GM12878 (cell line): ENCODE data around the gene LCP1. TPM values are rescaled to one million over a fixed set of nuclear protein-coding genes. Genes with fewer than 3 reads are reported as not detected.

Experiments used
- BCL11A ChIP-seq: IDR thresholded peaks from 2 replicates; pipeline ENCODE4 v1.6.1; 2011; ENCODE audit warnings: low read depth, low read length
- BRCA1 ChIP-seq: IDR thresholded peaks from 2 replicates; pipeline ENCODE4 v1.6.1; 2011; ENCODE audit warnings: low read depth, low read length, improper control_type of control experiment
- EED ChIP-seq: sonication (generic); IDR thresholded peaks from 2 replicates; pipeline ENCODE4 v1.6.1; 2016; ENCODE audit warnings: antibody characterized with exemption, low read depth
- ESRRA ChIP-seq: IDR thresholded peaks from 2 replicates; pipeline ENCODE4 v1.6.1; 2012; ENCODE audit warnings: mild to moderate bottlenecking, low read length, improper control_type of control experiment
- FOS ChIP-seq: IDR thresholded peaks from 3 replicates; pipeline ENCODE4 v1.6.1; 2011; ENCODE audit warnings: borderline replicate concordance; ENCODE audit not compliant: insufficient read length; ENCODE audit errors: extremely low read depth
- FOXK2 ChIP-seq: fragments of 450-650 bp; IDR thresholded peaks from 2 replicates; pipeline ENCODE4 v1.6.1; 2017; ENCODE audit warnings: mild to moderate bottlenecking, moderate library complexity
- GABPA ChIP-seq: IDR thresholded peaks from 2 replicates; pipeline ENCODE4 v1.6.1; 2014; ENCODE audit warnings: antibody characterized with exemption, low read depth, mild to moderate bottlenecking, inconsistent platforms
- HDGF ChIP-seq: fragments of 450-650 bp; IDR thresholded peaks from 2 replicates; pipeline ENCODE4 v1.6.1; 2016; ENCODE audit warnings: antibody characterized with exemption
- KDM1A ChIP-seq: fragments of 200-600 bp; sonication (generic); IDR thresholded peaks from 2 replicates; pipeline ENCODE4 v1.6.1; 2016; ENCODE audit warnings: borderline replicate concordance
- LARP7 ChIP-seq: fragments of 450-650 bp; IDR thresholded peaks from 2 replicates; pipeline ENCODE4 v1.6.1; 2017; ENCODE audit warnings: mild to moderate bottlenecking
- MTA3 ChIP-seq: IDR thresholded peaks from 2 replicates; pipeline ENCODE4 v1.6.1; 2012; ENCODE audit warnings: low read length, inconsistent platforms, borderline replicate concordance
- NBN ChIP-seq: fragments of 450-650 bp; IDR thresholded peaks from 2 replicates; pipeline ENCODE4 v1.6.1; 2016
- NFYB ChIP-seq: IDR thresholded peaks from 2 replicates; pipeline ENCODE4 v1.6.1; 2011; ENCODE audit warnings: low read depth, mild to moderate bottlenecking, low read length, improper control_type of control experiment, moderate library complexity; ENCODE audit not compliant: insufficient read depth
- NR2C2 ChIP-seq: IDR thresholded peaks from 2 replicates; pipeline ENCODE4 v1.6.1; 2011; ENCODE audit warnings: borderline replicate concordance, low read depth; ENCODE audit not compliant: control insufficient read depth, insufficient read length
- NRF1 ChIP-seq: conservative IDR thresholded peaks from 2 replicates; pipeline ENCODE4 v1.6.1; 2011; ENCODE audit warnings: mild to moderate bottlenecking, low read depth, low read length, improper control_type of control experiment
- PML ChIP-seq: IDR thresholded peaks from 2 replicates; pipeline ENCODE4 v1.6.1; 2012; ENCODE audit warnings: low read length, inconsistent platforms
- POLR2A ChIP-seq: IDR thresholded peaks from 2 replicates; pipeline ENCODE4 v1.6.1; 2011; ENCODE audit warnings: low read depth, mild to moderate bottlenecking, low read length
- POU2F2 ChIP-seq: IDR thresholded peaks from 3 replicates; pipeline ENCODE4 v1.6.1; 2011; ENCODE audit warnings: low read depth, mild to moderate bottlenecking, low read length, borderline replicate concordance
- SMARCA5 ChIP-seq: fragments of 450-650 bp; IDR thresholded peaks from 2 replicates; pipeline ENCODE4 v1.6.1; 2017; ENCODE audit warnings: mild to moderate bottlenecking
- SREBF2 ChIP-seq: IDR thresholded peaks from 2 replicates; pipeline ENCODE4 v1.6.1; 2012; ENCODE audit warnings: mild to moderate bottlenecking, low read length
- TARDBP ChIP-seq: IDR thresholded peaks from 2 replicates; pipeline ENCODE4 v1.6.1; 2016; ENCODE audit warnings: borderline replicate concordance
- ZBED1 ChIP-seq: IDR thresholded peaks from 2 replicates; pipeline ENCODE4 v1.6.1; 2016; ENCODE audit warnings: borderline replicate concordance
- polyA plus RNA-seq, 11 experiments: library from polyadenylated mRNA; depleted of rRNA in 4 of 11; unstranded in 6 of 11; stranded (reverse) in 5 of 11; fragments of >200 nt; fragmentation: Nextera tagmentation in 4 of 11; fragmentation: Illumina TruSeq in 1 of 11; extraction: Ambion mirVana in 4 of 11; extraction: Trizol in 1 of 11; gene quantifications; 1 replicate in 1 of 11; 2 replicates in 10 of 11; pipeline versions ENCODE4 v1.2.1 to v1.2.3, GENCODE V29; 2011 to 2016; ENCODE audit warnings: inconsistent platforms in 2 of 11, missing spikeins in 2 of 11, low read depth in 1 of 11
- total RNA-seq, 4 experiments: library from RNA; depleted of rRNA in 3 of 4; stranded (reverse); fragments of >200 nt in 3 of 4; fragmentation: Illumina TruSeq in 1 of 4; extraction: Trizol in 1 of 4; gene quantifications; 2 replicates each; pipeline versions ENCODE4 v1.2.1 to v1.2.3, GENCODE V29; 2013 to 2021
- TF ChIP-seq, protein P1 (sequence below): fragments of 450-650 bp; IDR thresholded peaks from 2 replicates; pipeline ENCODE4 v1.6.1; 2016; ENCODE audit warnings: mild to moderate bottlenecking
- TF ChIP-seq, protein P2 (sequence below): IDR thresholded peaks from 2 replicates; pipeline ENCODE4 v1.6.1; 2012; ENCODE audit warnings: low read length, inconsistent platforms
- TF ChIP-seq, protein P3 (sequence below): IDR thresholded peaks from 2 replicates; pipeline ENCODE4 v1.6.1; 2012; ENCODE audit warnings: mild to moderate bottlenecking, low read depth, low read length
- TF ChIP-seq, protein P4 (sequence below): fragments of 450-650 bp; IDR thresholded peaks from 2 replicates; pipeline ENCODE4 v1.6.1; 2017; ENCODE audit warnings: borderline replicate concordance

Gene LCP1
- total and polyA plus RNA-seq, 10 of the 15 experiments (the other 5 are each of a cell fraction or from before 2014, with no cell fraction given), result 775 to 2,201 (median 1,556) TPM

DNA sequence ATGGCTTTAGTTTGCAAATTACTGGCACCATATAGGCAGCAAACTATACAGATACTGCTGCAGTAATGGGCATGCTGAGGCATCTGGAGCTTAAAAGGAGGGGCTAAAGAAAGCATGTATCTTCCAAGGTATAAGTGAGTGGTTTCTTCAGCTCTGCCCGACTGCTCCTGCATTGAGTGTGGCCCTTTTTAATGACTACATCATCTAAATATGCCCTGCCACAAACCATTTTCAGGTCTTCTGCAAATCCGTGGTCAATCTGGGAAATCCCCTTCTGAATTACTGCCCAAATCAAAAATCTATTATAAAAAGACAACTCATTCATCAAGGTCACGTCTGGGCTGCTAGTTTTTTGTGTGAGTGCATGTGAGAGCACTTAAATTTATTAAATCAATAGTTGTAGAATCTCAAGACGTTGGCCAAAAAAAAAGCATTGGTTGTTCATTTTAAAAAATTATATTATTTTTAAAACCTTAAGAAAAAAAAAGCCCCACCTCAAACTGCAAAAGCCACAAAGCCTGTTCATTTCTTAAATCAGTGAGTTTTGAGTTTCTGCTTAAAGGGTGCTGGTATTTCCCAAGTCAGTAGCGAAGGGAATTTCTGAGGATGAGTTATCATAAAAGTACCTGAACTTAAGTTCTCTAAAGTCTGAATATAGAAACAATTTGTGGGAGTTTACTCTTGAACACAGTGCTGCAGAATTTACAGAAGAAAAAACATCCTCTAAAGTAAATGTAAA, 16.3 kb downstream of the LCP1 start (continued):
- TF ChIP-seq POU2F2 (peak; percentile 30; the same call in 1 of the 3 replicates), FOXK2 (no peak), NBN (no peak), NFYB (no peak), EED (no peak), KDM1A (no peak), NRF1 (no peak), BCL11A (peak; percentile 87), POLR2A (0 out of 2 replicates have a peak, but pooled peaks have one; percentile 21), HDGF (no peak), GABPA (no peak), SREBF2 (no peak), ESRRA (no peak), BRCA1 (no peak), NR2C2 (no peak), ZBED1 (no peak; the same call in 1 of the 2 replicates), LARP7 (no peak), FOS (no peak), PML (no peak), MTA3 (peak; percentile 61; the same call in 1 of the 2 replicates), SMARCA5 (no peak), TARDBP (no peak)
- TF ChIP-seq, protein P1, sequence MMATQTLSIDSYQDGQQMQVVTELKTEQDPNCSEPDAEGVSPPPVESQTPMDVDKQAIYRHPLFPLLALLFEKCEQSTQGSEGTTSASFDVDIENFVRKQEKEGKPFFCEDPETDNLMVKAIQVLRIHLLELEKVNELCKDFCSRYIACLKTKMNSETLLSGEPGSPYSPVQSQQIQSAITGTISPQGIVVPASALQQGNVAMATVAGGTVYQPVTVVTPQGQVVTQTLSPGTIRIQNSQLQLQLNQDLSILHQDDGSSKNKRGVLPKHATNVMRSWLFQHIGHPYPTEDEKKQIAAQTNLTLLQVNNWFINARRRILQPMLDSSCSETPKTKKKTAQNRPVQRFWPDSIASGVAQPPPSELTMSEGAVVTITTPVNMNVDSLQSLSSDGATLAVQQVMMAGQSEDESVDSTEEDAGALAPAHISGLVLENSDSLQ, result peak; percentile 57; the same call in 1 of the 2 replicates
- TF ChIP-seq, protein P2, sequence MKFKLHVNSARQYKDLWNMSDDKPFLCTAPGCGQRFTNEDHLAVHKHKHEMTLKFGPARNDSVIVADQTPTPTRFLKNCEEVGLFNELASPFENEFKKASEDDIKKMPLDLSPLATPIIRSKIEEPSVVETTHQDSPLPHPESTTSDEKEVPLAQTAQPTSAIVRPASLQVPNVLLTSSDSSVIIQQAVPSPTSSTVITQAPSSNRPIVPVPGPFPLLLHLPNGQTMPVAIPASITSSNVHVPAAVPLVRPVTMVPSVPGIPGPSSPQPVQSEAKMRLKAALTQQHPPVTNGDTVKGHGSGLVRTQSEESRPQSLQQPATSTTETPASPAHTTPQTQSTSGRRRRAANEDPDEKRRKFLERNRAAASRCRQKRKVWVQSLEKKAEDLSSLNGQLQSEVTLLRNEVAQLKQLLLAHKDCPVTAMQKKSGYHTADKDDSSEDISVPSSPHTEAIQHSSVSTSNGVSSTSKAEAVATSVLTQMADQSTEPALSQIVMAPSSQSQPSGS, result peak; percentile 87
- TF ChIP-seq, protein P3, sequence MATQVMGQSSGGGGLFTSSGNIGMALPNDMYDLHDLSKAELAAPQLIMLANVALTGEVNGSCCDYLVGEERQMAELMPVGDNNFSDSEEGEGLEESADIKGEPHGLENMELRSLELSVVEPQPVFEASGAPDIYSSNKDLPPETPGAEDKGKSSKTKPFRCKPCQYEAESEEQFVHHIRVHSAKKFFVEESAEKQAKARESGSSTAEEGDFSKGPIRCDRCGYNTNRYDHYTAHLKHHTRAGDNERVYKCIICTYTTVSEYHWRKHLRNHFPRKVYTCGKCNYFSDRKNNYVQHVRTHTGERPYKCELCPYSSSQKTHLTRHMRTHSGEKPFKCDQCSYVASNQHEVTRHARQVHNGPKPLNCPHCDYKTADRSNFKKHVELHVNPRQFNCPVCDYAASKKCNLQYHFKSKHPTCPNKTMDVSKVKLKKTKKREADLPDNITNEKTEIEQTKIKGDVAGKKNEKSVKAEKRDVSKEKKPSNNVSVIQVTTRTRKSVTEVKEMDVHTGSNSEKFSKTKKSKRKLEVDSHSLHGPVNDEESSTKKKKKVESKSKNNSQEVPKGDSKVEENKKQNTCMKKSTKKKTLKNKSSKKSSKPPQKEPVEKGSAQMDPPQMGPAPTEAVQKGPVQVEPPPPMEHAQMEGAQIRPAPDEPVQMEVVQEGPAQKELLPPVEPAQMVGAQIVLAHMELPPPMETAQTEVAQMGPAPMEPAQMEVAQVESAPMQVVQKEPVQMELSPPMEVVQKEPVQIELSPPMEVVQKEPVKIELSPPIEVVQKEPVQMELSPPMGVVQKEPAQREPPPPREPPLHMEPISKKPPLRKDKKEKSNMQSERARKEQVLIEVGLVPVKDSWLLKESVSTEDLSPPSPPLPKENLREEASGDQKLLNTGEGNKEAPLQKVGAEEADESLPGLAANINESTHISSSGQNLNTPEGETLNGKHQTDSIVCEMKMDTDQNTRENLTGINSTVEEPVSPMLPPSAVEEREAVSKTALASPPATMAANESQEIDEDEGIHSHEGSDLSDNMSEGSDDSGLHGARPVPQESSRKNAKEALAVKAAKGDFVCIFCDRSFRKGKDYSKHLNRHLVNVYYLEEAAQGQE, result no peak
- TF ChIP-seq, protein P4, sequence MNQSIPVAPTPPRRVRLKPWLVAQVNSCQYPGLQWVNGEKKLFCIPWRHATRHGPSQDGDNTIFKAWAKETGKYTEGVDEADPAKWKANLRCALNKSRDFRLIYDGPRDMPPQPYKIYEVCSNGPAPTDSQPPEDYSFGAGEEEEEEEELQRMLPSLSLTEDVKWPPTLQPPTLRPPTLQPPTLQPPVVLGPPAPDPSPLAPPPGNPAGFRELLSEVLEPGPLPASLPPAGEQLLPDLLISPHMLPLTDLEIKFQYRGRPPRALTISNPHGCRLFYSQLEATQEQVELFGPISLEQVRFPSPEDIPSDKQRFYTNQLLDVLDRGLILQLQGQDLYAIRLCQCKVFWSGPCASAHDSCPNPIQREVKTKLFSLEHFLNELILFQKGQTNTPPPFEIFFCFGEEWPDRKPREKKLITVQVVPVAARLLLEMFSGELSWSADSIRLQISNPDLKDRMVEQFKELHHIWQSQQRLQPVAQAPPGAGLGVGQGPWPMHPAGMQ, result no peak
